ENCODE results near the gene CELF6.

Gene CELF6

GRCh38 chr15:72319985-72320671 lies at the start of gene CELF6:
Gene CELF6, minus strand, starts transcription at chr15:72320157. Its CDS starts 283 bp downstream, at chr15:72319874.
- peak; percentile 61 for DNase-seq (ENCODE audit: low read depth)

- DNase-seq (ENCODE audit: low read depth) = no peak
Observed at GRCh38 chr15:72368899-72369298, 48.9 kb upstream of the CELF6 start.

GRCh38 chr15:72368325-72368724 lies 48.4 kb upstream of the CELF6 start:
- no peak for DNase-seq (ENCODE audit: low read depth)

GRCh38 chr15:72365844-72366243 lies 45.9 kb upstream of the CELF6 start:
- DNase-seq (ENCODE audit: low read depth) = no peak

GRCh38 chr15:72361176-72361575 lies 41.2 kb upstream of the CELF6 start:
- DNase-seq (ENCODE audit: low read depth) = no peak

- no peak for DNase-seq (ENCODE audit: low read depth)
Observed at GRCh38 chr15:72358650-72359171, 38.8 kb upstream of the CELF6 start.

- no peak for DNase-seq (ENCODE audit: low read depth)
Observed at GRCh38 chr15:72358121-72358520, 38.2 kb upstream of the CELF6 start.

- no peak for DNase-seq (ENCODE audit: low read depth)
Observed at GRCh38 chr15:72354496-72354895, 34.5 kb upstream of the CELF6 start.

GRCh38 chr15:72353266-72353665 lies 33.3 kb upstream of the CELF6 start:
- no peak for DNase-seq (ENCODE audit: low read depth)

- DNase-seq (ENCODE audit: low read depth) = no peak
Observed at GRCh38 chr15:72345806-72346205, 25.8 kb upstream of the CELF6 start.

- DNase-seq (ENCODE audit: low read depth) = no peak
Observed at GRCh38 chr15:72345280-72345679, 25.3 kb upstream of the CELF6 start.

GRCh38 chr15:72344602-72345001 lies 24.6 kb upstream of the CELF6 start:
- DNase-seq (ENCODE audit: low read depth) = no peak

GRCh38 chr15:72342385-72342784 lies 22.4 kb upstream of the CELF6 start:
- DNase-seq (ENCODE audit: low read depth) = no peak

- no peak for DNase-seq (ENCODE audit: low read depth)
Observed at GRCh38 chr15:72341361-72341760, 21.4 kb upstream of the CELF6 start.

GRCh38 chr15:72340366-72340765 lies 20.4 kb upstream of the CELF6 start:
- DNase-seq (ENCODE audit: low read depth) = no peak

- no peak for DNase-seq (ENCODE audit: low read depth)
Observed at GRCh38 chr15:72339777-72340177, 19.8 kb upstream of the CELF6 start.

- no peak for DNase-seq (ENCODE audit: low read depth)
Observed at GRCh38 chr15:72338617-72339321, 18.8 kb upstream of the CELF6 start.

GRCh38 chr15:72338148-72338547 lies 18.2 kb upstream of the CELF6 start:
- no peak for DNase-seq (ENCODE audit: low read depth)

- no peak for DNase-seq (ENCODE audit: low read depth)
Observed at GRCh38 chr15:72334842-72335241, 14.9 kb upstream of the CELF6 start.

- no peak for DNase-seq (ENCODE audit: low read depth)
Observed at GRCh38 chr15:72331021-72331420, 11.1 kb upstream of the CELF6 start.

GRCh38 chr15:72323752-72324151 lies 3.8 kb upstream of the CELF6 start:
- no peak for DNase-seq (ENCODE audit: low read depth)

GRCh38 chr15:72319360-72319984 lies 485 bp downstream of the CELF6 start:
- DNase-seq (ENCODE audit: low read depth) = peak; percentile 18

- DNase-seq (ENCODE audit: low read depth) = no peak
Observed at GRCh38 chr15:72318408-72318942, 1.5 kb downstream of the CELF6 start.

Measured in stimulated activated CD8-positive, alpha-beta memory T cell treated with anti-CD3 and anti-CD28 coated beads, Interleukin-4, amount 100 ng/mL, for 24 hours (primary cell).